Cortex of kidney (tissue), 1 donor: ENCODE data around the gene LRAT.
"Not testable (repeated sequence)": the region's sequence is repeated elsewhere in the genome, so short reads cannot be mapped to it uniquely, and the experiment has no call there.

ENCODE experiments used
- DNase-seq: peaks from one replicate; lab custom pipeline; 2025; lab: John Stamatoyannopoulos, UW

Gene LRAT

GRCh38 chr4:154743683-154744340, at the start of gene LRAT:
TSS of gene LRAT (plus strand) at chr4:154744000. CDS start at chr4:154744327, 327 bp downstream.
- no peak for DNase-seq

- DNase-seq = no peak
These were observed 35.9 kb upstream of the LRAT start for GRCh38 chr4:154707877-154708276.

GRCh38 chr4:154709550-154709949, 34.2 kb upstream of the LRAT start:
- DNase-seq = no peak

- DNase-seq = no peak
These were observed 32.3 kb upstream of the LRAT start for GRCh38 chr4:154711522-154711921.

- DNase-seq = no peak
These were observed 29.3 kb upstream of the LRAT start for GRCh38 chr4:154714339-154715040.

GRCh38 chr4:154719087-154719486, 24.7 kb upstream of the LRAT start:
- no peak for DNase-seq

GRCh38 chr4:154720123-154720522, 23.7 kb upstream of the LRAT start:
- DNase-seq = no peak

GRCh38 chr4:154720618-154721267, 23.1 kb upstream of the LRAT start:
- no peak for DNase-seq

- DNase-seq = no peak
These were observed 21.5 kb upstream of the LRAT start for GRCh38 chr4:154722262-154722661.

GRCh38 chr4:154723601-154724000, 20.2 kb upstream of the LRAT start:
- not testable (repeated sequence) for DNase-seq

GRCh38 chr4:154727540-154727939, 16.3 kb upstream of the LRAT start:
- DNase-seq = no peak

- DNase-seq = no peak
These were observed 12.0 kb upstream of the LRAT start for GRCh38 chr4:154731756-154732155.

- no peak for DNase-seq
These were observed 11.1 kb upstream of the LRAT start for GRCh38 chr4:154732669-154733068.

GRCh38 chr4:154736770-154737169, 7.0 kb upstream of the LRAT start:
- DNase-seq = no peak

- DNase-seq = no peak
These were observed 5.4 kb upstream of the LRAT start for GRCh38 chr4:154738426-154738825.

- DNase-seq = no peak
These were observed 4.7 kb upstream of the LRAT start for GRCh38 chr4:154739111-154739510.

GRCh38 chr4:154740462-154740861, 3.3 kb upstream of the LRAT start:
- DNase-seq = no peak

GRCh38 chr4:154741131-154741665, 2.6 kb upstream of the LRAT start:
- DNase-seq = no peak

- DNase-seq = no peak
These were observed 1.6 kb upstream of the LRAT start for GRCh38 chr4:154741922-154742850.

- DNase-seq = no peak
These were observed 634 bp downstream of the LRAT start for GRCh38 chr4:154744341-154744926.

GRCh38 chr4:154757713-154758112, 13.9 kb downstream of the LRAT start:
- no peak for DNase-seq
